Right atrium auricular region (tissue), 2 donors: ENCODE measurements around the gene PRR15L. TPM values are rescaled to one million over a fixed set of nuclear protein-coding genes. Genes with fewer than 3 reads are reported as not detected.
A peak's percentile ranks its signal among the peaks of the same experiment; 100 is the strongest.

ENCODE experiments used
- DNase-seq: peaks from one replicate; pipeline ENCODE4 v3.0.0-alpha.2; 2019; ENCODE audit warnings: low spot score
- H3K27ac ChIP-seq, 2 donors: fragments of 200-600 bp; sonication (generic); 1 replicate in 1 of 2; 2 replicates in 1 of 2; pipeline ENCODE4 v1.5.1; 2016 to 2019
- H3K27me3 ChIP-seq, 2 donors: fragments of 200-600 bp; sonication (generic); one replicate each; pipeline versions ENCODE4 v1.5.1 to v1.6.0; 2017 to 2019
- H3K36me3 ChIP-seq: fragments of 200-600 bp; sonication (generic); one replicate; pipeline ENCODE4 v1.5.1; 2016
- H3K4me1 ChIP-seq, 2 donors: fragments of 200-600 bp; sonication (generic); one replicate each; pipeline versions ENCODE4 v1.5.1 to v1.6.0; 2017 to 2019
- H3K4me3 ChIP-seq, 2 donors: fragments of 200-600 bp; sonication (generic); 1 replicate in 1 of 2; 2 replicates in 1 of 2; pipeline ENCODE4 v1.5.1; 2017 to 2019; ENCODE audit warnings: mild to moderate bottlenecking in 1 of 2, moderate library complexity in 1 of 2
- H3K9me3 ChIP-seq, 2 donors: fragments of 200-600 bp; sonication (generic); one replicate each; pipeline ENCODE4 v1.5.1; 2019
- total RNA-seq, 2 donors: library from RNA; depleted of rRNA; stranded (reverse); fragments of >200 nt; gene quantifications; one replicate each; pipeline ENCODE4 v1.1.0, GENCODE V29; 2016
- TF ChIP-seq, protein P1 (sequence below), 2 donors: fragments of 200-600 bp; sonication (generic); IDR thresholded peaks; one replicate each; pipeline ENCODE4 v1.5.1; 2019; ENCODE audit warnings: antibody characterized with exemption in 2 of 2

The PRR15L gene
- total RNA-seq, 2 donors from 2014 or later: 1.2 to 6.5 TPM

DNA sequence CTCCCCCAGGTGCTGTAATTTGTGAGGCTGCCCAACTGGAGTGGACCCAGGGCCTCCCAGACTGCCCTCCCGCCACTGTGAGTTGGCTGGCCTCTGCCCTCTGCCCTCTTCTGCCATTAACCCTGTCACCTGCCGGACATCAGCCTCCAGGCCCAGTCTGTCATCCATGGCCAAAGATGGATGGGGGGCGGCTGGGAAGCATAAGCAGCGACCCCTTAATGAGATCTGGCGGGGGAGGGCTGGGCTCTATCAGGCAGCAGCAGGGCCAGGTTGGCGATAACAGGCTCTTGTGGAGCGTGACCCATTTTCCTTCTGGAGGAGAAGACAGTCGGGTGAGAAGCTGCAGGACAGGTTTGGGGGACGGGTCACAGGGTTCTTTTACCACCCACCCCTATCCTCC, 38.5 kb upstream of the PRR15L start:
- Histone ChIP-seq H3K36me3 (no peaks in the 10 kb centered on the region), H3K27ac (no peak overlapping the region), H3K27me3 (no peaks in the 10 kb centered on the region), H3K4me1 (peaks cover 0 to 15% of the 10 kb centered on the region in 2 donors), H3K4me3 (no peak overlapping the region), H3K9me3 (no peaks in the 10 kb centered on the region)
- TF ChIP-seq, protein P1, sequence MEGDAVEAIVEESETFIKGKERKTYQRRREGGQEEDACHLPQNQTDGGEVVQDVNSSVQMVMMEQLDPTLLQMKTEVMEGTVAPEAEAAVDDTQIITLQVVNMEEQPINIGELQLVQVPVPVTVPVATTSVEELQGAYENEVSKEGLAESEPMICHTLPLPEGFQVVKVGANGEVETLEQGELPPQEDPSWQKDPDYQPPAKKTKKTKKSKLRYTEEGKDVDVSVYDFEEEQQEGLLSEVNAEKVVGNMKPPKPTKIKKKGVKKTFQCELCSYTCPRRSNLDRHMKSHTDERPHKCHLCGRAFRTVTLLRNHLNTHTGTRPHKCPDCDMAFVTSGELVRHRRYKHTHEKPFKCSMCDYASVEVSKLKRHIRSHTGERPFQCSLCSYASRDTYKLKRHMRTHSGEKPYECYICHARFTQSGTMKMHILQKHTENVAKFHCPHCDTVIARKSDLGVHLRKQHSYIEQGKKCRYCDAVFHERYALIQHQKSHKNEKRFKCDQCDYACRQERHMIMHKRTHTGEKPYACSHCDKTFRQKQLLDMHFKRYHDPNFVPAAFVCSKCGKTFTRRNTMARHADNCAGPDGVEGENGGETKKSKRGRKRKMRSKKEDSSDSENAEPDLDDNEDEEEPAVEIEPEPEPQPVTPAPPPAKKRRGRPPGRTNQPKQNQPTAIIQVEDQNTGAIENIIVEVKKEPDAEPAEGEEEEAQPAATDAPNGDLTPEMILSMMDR (IDR thresholded peaks at IDR 0.05): no peak
- DNase-seq: no peak

DNA sequence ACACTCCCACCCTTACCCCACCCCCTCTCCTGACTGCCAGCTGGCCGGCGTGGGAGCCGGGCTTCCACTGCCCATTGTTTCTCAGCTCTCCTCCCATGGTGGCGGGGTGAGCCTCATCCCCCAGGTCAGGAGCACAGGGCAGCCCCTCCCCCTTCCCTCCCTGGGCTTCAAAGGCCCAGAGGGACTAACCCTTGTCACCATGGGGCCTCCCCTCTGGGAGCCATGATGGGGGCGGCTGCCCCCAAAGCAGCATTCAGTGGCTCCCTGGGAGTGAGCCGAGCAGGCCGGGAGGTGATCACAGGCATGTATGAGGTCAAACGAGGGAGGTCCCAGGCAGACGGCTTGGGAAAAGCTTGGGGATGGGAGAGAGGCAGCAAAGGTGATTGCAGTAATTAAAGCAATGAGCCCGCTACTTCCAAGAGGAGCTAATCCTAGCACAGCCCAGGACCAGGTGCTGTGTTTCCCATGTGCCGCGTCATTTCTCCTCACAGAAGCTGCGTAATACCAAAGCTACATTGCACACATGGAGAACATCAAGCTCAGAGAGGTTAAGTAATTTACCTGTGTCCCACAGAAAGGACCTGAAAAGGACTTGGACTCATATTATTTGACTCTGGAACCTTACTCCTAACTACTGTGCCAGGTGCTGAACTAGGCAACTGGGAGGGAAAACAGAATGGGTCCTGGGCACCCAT, 37.7 kb upstream of the PRR15L start:
- Histone ChIP-seq H3K4me1 (peaks cover 0 to 15% of the 10 kb centered on the region in 2 donors), H3K27ac (no peak overlapping the region), H3K36me3 (no peaks in the 10 kb centered on the region), H3K9me3 (no peaks in the 10 kb centered on the region), H3K4me3 (no peak overlapping the region), H3K27me3 (no peaks in the 10 kb centered on the region)
- TF ChIP-seq, protein P1 (IDR thresholded peaks at IDR 0.05): no peak
- DNase-seq: no peak

DNA sequence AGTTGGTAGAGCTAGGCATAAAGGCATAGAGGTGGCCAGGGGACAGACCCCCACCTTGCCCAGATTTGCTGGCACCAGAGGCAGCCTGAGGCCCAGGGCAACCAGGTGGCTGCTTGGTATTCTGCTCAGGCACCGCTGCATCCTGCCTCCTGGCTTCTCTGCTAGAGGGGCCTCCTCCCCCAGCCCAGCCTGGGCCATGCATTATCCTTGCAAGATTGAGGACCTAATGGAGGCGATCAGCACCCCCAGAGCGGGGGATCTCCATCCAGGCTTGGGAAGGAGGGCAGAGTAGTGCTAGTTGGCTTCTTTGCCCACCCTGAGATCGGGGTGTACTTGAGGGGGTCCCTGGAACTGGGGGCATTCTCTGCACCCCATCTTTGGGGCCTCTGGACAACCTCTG, 37.0 kb upstream of the PRR15L start:
- Histone ChIP-seq H3K4me1 (peaks cover 0 to 15% of the 10 kb centered on the region in 2 donors), H3K9me3 (no peaks in the 10 kb centered on the region), H3K36me3 (no peaks in the 10 kb centered on the region), H3K27ac (no peak overlapping the region), H3K4me3 (no peak overlapping the region), H3K27me3 (no peaks in the 10 kb centered on the region)
- no peak for DNase-seq
- TF ChIP-seq, protein P1 (IDR thresholded peaks at IDR 0.05): no peak

DNA sequence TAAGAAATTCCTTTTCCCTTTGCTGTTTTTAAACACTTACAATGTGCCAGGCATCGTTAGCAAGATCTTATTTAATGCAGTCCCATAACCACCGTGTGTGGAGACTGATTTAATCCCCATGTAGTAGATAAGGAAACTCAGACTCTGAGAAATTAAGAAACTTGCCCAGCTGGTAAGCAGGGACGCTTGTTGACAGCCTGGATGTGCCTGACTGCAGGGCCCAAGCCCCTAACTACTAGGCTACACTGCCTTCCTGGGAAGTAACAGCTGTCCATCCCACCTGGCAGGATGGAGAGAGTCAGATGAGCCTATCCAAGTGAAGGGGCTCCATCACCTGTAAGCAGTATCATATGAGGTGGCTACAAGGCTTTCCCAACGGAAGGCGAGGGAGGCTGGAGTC, 36.3 kb upstream of the PRR15L start:
- H3K9me3 ChIP-seq: no peaks in the 10 kb centered on the region
- H3K4me3 ChIP-seq: no peak overlapping the region
- TF ChIP-seq, protein P1 (IDR thresholded peaks at IDR 0.05): no peak
- no peak for DNase-seq
- no peaks in the 10 kb centered on the region for H3K27me3 ChIP-seq
- H3K36me3 ChIP-seq: no peaks in the 10 kb centered on the region
- H3K27ac ChIP-seq: no peak overlapping the region
- peaks cover 0 to 15% of the 10 kb centered on the region in 2 donors for H3K4me1 ChIP-seq

DNA sequence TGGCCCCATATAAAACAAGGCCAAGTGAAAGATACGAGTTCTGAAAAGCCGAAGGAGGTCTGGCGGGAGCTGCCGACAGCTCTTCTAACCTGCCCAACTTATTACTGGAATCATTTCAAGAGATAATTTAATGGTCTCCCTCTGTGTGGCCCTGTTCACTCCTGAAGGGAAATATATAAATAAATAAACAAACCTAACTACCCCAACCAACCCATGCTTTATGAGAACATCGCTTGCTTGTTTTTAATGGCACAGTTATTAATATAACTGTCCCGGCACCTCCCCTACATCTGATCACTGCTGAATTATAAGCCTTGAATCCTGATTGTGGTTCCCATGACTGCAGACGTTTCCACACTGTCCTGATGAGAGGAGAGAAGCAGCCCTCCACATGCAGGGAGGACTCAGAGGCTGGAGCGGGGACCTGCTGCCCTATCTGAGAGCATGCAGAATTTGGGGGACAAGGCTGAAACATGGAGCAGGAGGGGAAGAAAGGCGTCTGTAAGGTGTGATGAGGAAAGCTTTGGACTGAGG, 35.4 kb upstream of the PRR15L start:
- Histone ChIP-seq H3K36me3 (no peaks in the 10 kb centered on the region), H3K27me3 (no peaks in the 10 kb centered on the region), H3K4me1 (peaks cover 0 to 15% of the 10 kb centered on the region in 2 donors), H3K9me3 (no peaks in the 10 kb centered on the region), H3K4me3 (no peak overlapping the region), H3K27ac (peak overlapping the region in 1 of 2 donors; percentile 40)
- TF ChIP-seq, protein P1 (IDR thresholded peaks at IDR 0.05): no peak
- no peak for DNase-seq
